Activated CD4-positive, alpha-beta T cell treated with anti-CD3 and anti-CD28 coated beads, Interleukin-2, amount 50 U/mL, for 48 hours (primary cell): ENCODE results near the gene PODNL1.
A peak's percentile ranks its signal among the peaks of the same experiment; 100 is the strongest.

Experiments
- DNase-seq, 2 experiments: peaks; one replicate each; pipeline ENCODE4 v3.0.0-alpha.2; 2020

The PODNL1 gene

DNA sequence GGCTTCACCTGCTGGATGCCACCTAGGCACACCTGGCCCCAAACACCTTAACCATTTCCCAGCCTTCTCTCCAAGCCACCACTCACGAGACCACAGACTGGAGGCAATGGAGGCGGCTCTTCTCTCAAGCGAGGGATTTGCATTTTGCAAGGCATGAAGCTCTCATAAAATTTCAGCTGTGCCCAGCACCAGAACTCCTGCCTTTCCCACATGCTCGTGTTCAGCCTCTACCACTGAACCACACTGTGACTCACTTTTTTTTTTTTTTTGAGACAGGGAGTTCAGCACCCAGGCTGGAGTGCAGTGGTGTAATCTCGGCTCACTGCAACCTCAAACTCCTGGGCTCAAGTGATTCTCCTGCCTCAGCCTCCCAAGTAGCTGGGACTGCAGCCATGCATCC lies 50.7 kb downstream of the PODNL1 start:
- no peak for DNase-seq

DNA sequence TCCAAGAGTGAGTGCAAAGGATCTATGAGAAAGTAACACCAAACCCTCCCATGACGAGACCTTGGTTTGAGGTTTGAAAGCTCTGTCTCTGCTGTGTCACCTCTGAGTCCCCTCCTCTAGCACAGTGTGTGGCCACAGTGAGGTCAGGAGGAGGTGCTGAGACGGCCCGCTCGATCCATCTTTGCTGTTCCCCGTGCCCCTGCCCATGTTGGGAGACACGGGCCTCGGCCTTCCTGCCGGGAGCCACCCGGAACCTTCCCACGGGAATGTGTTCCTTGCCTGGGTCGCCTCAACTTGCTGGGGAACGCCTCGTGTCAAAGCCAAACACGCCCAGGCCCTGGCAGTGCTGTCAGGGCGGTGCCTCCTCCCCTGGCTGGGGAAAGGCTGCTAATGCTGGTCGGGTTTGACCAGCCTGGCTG lies 51.2 kb downstream of the PODNL1 start:
- no peak for DNase-seq

GRCh38 chr19:13885826-13886365 lies 52.3 kb downstream of the PODNL1 start:
- DNase-seq = no peak

DNA sequence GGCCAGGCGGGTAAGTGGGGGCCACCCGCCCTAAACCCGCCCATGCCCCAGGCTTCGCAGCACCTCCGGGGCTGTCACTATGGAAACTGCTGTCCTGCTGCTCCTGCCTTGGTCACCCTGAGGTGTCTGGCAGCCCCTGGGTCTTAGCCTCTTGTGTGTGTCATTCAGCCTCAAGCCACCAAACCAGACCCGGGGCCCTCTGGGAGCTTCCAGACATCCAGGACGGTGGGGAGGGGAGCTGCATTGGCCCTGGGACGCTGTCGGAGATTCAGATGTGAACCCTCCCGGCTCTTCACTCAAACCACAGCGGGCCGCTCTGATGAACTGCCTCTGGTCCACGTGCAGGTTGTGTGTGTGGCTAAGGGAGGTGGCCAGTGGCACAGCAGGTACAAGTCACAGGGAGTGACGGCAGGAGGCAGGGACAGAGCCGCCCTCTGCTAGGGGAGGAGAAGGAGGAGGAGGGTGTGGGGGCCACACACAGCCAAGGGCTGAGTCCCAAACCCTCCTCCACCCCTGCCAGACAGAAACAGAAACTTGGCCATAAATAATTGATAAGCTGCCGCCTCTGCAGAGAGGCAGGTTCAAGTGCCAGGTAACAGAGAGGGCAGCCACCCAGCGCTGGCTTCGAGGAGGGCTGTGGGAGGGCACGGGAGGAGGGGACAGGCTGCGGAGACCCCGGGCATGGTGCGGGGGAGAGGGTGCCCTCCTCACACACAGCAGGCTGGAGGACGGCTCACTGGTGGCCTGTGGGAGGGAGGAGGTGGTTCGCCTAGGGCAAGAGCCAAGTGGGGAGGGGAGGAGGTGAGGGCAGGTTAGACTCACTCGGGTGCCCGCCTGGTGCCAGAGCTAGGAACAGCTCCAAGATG lies 53.3 kb downstream of the PODNL1 start:
- no peak for DNase-seq

- DNase-seq = no peak
Measured at GRCh38 chr19:13883516-13884064, 54.6 kb downstream of the PODNL1 start.

GRCh38 chr19:13882836-13883235 lies 55.4 kb downstream of the PODNL1 start:
- no peak for DNase-seq

- DNase-seq = no peak
Measured at GRCh38 chr19:13882419-13882795, 55.8 kb downstream of the PODNL1 start.

GRCh38 chr19:13881692-13882418 lies 56.4 kb downstream of the PODNL1 start:
- DNase-seq = peak in 1 of 2 experiments; percentile 63

GRCh38 chr19:13881251-13881691 lies 56.9 kb downstream of the PODNL1 start:
- peak in 1 of 2 experiments; percentile 38 for DNase-seq
